ENCODE results near the gene FAM184A. TPM values are rescaled to one million over a fixed set of nuclear protein-coding genes. Genes with fewer than 3 reads are reported as not detected.
A peak's percentile ranks its signal among the peaks of the same experiment; 100 is the strongest.

The FAM184A gene
- total RNA-seq, 2 experiments from 2014 or later: 7.4 to 8.3 TPM

GRCh38 chr6:118923035-118923434, 155.4 kb downstream of the FAM184A start:
- Mint-ChIP-seq H3K36me3 (ENCODE audit: low read depth) (peaks cover 60% of the 10 kb centered on the region), H3K27me3 (no peaks in the 10 kb centered on the region), H3K4me3 (no peak overlapping the region), H3K9me3 (no peaks in the 10 kb centered on the region), H3K27ac (no peak overlapping the region), H3K4me1 (peaks cover 2% of the 10 kb centered on the region)
- DNase-seq: no peak
- POLR2A ChIA-PET: no interaction called here
- CTCF ChIA-PET: no interaction called here

- Mint-ChIP-seq H3K27me3 (no peaks in the 10 kb centered on the region), H3K4me3 (no peak overlapping the region), H3K36me3 (ENCODE audit: low read depth) (peaks cover 51% of the 10 kb centered on the region), H3K9me3 (no peaks in the 10 kb centered on the region), H3K27ac (no peak overlapping the region), H3K4me1 (peaks cover 2% of the 10 kb centered on the region)
- ChIA-PET POLR2A (no interaction called here), CTCF (interaction anchor here (0.6 to 1.2 kb wide), 3 partner anchors 8 to 24 kb away, joined by 3 to 5 read pairs (median 3); no protein-coding TSS in a partner anchor)
- no peak for DNase-seq
Measured at GRCh38 chr6:118921084-118921483, 157.4 kb downstream of the FAM184A start.

GRCh38 chr6:118918329-118918725, 160.1 kb downstream of the FAM184A start:
- CTCF ChIA-PET: interaction anchor here (1.6 to 3.0 kb wide), 2 partner anchors 14 to 21 kb away, joined by 5 to 7 read pairs; no protein-coding TSS in a partner anchor
- Mint-ChIP-seq H3K4me1 (no peaks in the 10 kb centered on the region), H3K27ac (no peak overlapping the region), H3K9me3 (no peaks in the 10 kb centered on the region), H3K27me3 (no peaks in the 10 kb centered on the region), H3K36me3 (ENCODE audit: low read depth) (peaks cover 62% of the 10 kb centered on the region), H3K4me3 (no peak overlapping the region)
- POLR2A ChIA-PET: no interaction called here
- DNase-seq: no peak

DNA sequence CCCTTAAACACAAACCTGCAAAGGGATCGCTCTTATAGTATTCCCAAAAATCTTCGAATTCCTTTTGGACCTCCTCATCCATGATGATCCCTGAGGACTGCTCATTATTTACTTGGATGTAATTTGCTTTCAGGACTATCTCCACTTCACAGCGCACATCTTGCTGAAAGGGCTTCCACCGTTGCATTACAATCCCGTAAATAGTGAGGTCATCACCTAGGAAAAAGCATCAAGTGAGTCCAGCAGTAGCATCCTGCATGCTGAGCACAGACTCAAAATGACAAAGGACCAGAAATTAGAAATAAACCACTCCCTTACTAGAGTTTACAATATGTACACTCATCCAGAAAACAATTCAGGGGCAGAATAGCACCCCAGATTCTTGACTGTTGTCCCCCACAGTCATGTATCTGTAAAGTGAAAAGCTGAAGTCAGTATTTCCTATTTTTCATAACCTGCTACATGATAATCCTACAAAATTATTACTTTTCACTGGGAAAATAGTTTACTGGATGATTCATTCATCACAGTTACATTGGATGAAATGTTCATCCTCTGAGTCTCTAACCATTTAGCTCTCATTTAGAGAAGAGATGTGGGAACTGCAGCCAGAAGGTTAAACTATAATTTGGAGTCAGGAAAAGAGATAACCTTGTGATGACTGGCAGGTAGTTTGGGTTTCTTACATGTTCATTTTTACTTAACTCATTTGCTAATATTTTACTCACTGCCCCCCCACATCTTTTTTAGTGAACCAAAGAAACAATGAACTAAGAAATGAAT, 160.7 kb downstream of the FAM184A start:
- no peak overlapping the region for H3K4me3 Mint-ChIP-seq
- no peaks in the 10 kb centered on the region for H3K4me1 Mint-ChIP-seq
- ChIA-PET POLR2A (no interaction called here), CTCF (interaction anchor here (1.6 to 3.0 kb wide), 2 partner anchors 13 to 21 kb away, joined by 5 to 7 read pairs; no protein-coding TSS in a partner anchor)
- H3K27ac Mint-ChIP-seq: no peak overlapping the region
- H3K27me3 Mint-ChIP-seq: no peaks in the 10 kb centered on the region
- no peaks in the 10 kb centered on the region for H3K9me3 Mint-ChIP-seq
- H3K36me3 Mint-ChIP-seq (ENCODE audit: low read depth): peaks cover 65% of the 10 kb centered on the region
- no peak for DNase-seq

DNA sequence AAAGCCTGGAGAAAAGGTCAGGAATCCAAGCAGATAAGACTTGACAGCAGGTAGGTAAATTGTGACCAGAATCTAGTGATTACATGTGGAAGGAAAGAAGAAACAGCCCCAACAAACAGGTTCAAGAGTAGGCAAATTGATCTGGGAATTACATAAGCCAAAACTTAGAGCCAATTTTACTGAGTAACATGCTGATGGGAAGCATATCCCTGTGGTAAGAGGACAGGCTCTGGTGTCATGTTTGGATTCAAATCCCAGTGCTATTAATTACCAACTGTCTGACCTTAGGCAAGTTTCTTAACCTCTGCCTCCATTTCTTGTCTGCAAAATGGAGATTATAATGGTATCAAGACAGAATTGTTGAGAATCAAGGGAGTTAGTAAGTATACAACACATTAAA, 163.9 kb downstream of the FAM184A start:
- Mint-ChIP-seq H3K27me3 (no peaks in the 10 kb centered on the region), H3K4me3 (no peak overlapping the region), H3K36me3 (ENCODE audit: low read depth) (peaks cover 54% of the 10 kb centered on the region), H3K9me3 (no peaks in the 10 kb centered on the region), H3K27ac (no peak overlapping the region), H3K4me1 (no peaks in the 10 kb centered on the region)
- CTCF ChIA-PET: no interaction called here
- no peak for DNase-seq
- POLR2A ChIA-PET: no interaction called here

- Mint-ChIP-seq H3K36me3 (ENCODE audit: low read depth) (peaks cover 56% of the 10 kb centered on the region), H3K4me1 (no peaks in the 10 kb centered on the region), H3K9me3 (no peaks in the 10 kb centered on the region), H3K4me3 (no peak overlapping the region), H3K27ac (no peak overlapping the region), H3K27me3 (no peaks in the 10 kb centered on the region)
- ChIA-PET POLR2A (no interaction called here), CTCF (interaction anchor here (1.3 to 1.6 kb wide), 3 partner anchors 8 to 17 kb away, joined by 3 to 5 read pairs (median 3); no protein-coding TSS in a partner anchor)
- DNase-seq: no peak
Measured at GRCh38 chr6:118913161-118913560, 165.3 kb downstream of the FAM184A start.

DNA sequence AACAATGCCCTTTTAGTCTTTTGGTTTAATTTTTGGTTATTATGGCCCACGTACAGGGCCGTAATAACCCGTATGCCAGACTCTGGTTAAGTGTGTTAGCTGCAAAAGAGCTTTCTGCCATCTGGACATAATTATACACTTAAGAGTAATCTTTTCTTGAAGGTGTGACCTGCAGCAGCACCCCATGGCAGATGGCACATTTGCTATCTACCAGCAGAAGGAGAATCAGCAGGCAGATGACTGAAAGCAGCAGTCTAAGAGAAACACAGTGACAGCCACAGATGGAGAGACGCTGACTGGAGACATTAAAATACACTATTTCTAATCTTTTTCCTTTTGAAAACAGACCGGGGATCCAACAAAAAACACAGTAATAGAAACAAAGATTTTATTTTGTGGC, 165.8 kb downstream of the FAM184A start:
- DNase-seq: no peak
- Mint-ChIP-seq H3K27me3 (no peaks in the 10 kb centered on the region), H3K27ac (no peak overlapping the region), H3K36me3 (ENCODE audit: low read depth) (peaks cover 59% of the 10 kb centered on the region), H3K9me3 (no peaks in the 10 kb centered on the region), H3K4me1 (no peaks in the 10 kb centered on the region), H3K4me3 (no peak overlapping the region)
- ChIA-PET CTCF (interaction anchor here (1.3 to 1.6 kb wide), 3 partner anchors 9 to 17 kb away, joined by 3 to 5 read pairs (median 3); no protein-coding TSS in a partner anchor), POLR2A (no interaction called here)

Small RNA genes within 50 kb of the gene (microRNA-seq; reads per million reads assigned to microRNA genes)
- 2.5 reads per million, percentile 9 among the genes with 10 or more reads in this experiment for gene MIR548B (ENCODE audit: borderline microRNAs expressed, borderline replicate concordance)

Other genes with a start within 250 kb of the FAM184A start
- 10 to 100 TPM; 38.6 to 40.5 TPM for gene ASF1A, start 184.5 kb downstream of the FAM184A start, total RNA-seq
- 10 to 100 TPM; 19.9 to 21.2 TPM for gene MCM9, start 143.5 kb downstream of the FAM184A start, total RNA-seq

Measured in activated CD4-positive, alpha-beta T cell treated with anti-CD3 and anti-CD28 coated beads, Interleukin-2, amount 10 ng/mL, durations not matched to agents 7 days and 5 days (primary cell).